Measurements from ENCODE around the gene INO80E.

The INO80E gene

GRCh38 chr16:29995324-29995910 is 624 bp upstream of the INO80E start, which contains the start of gene HIRIP3:
Gene HIRIP3 (minus strand): TSS chr16:29995617. CDS start chr16:29995605, 12 bp downstream.
- peaks cover 43% of the 10 kb centered on the region for H3K4me1 Mint-ChIP-seq
- no peaks in the 10 kb centered on the region for H3K9me3 Mint-ChIP-seq
- peak within 1 kb of the TSS; percentile 99 for H3K4me3 Mint-ChIP-seq
- H3K27me3 Mint-ChIP-seq: no peaks in the 10 kb centered on the region
- H3K27ac Mint-ChIP-seq: peak within 1 kb of the TSS; percentile 96
- H3K36me3 Mint-ChIP-seq: peaks cover 5% of the 10 kb centered on the region

GRCh38 chr16:29996766-29997250 is 767 bp downstream of the INO80E start:
- Mint-ChIP-seq H3K4me1 (peaks cover 43% of the 10 kb centered on the region), H3K27me3 (no peaks in the 10 kb centered on the region)

GRCh38 chr16:29999605-30000004 is 3.6 kb downstream of the INO80E start:
- no peak overlapping the region for H3K4me3 Mint-ChIP-seq
- H3K9me3 Mint-ChIP-seq: no peaks in the 10 kb centered on the region
- no peaks in the 10 kb centered on the region for H3K27me3 Mint-ChIP-seq
- no peak overlapping the region for H3K27ac Mint-ChIP-seq
- peaks cover 34% of the 10 kb centered on the region for H3K4me1 Mint-ChIP-seq
- H3K36me3 Mint-ChIP-seq: no peaks in the 10 kb centered on the region

More at GRCh38 chr16:29996766-29997250, 767 bp downstream of the INO80E start:
- Mint-ChIP-seq H3K27ac (peak overlapping the region; percentile 96), H3K36me3 (peaks cover 5% of the 10 kb centered on the region), H3K9me3 (no peaks in the 10 kb centered on the region), H3K4me3 (peak overlapping the region; percentile 99)

- H3K4me3 Mint-ChIP-seq: no peak overlapping the region
- no peaks in the 10 kb centered on the region for H3K9me3 Mint-ChIP-seq
- H3K27ac Mint-ChIP-seq: no peak overlapping the region
- no peaks in the 10 kb centered on the region for H3K27me3 Mint-ChIP-seq
- H3K36me3 Mint-ChIP-seq: no peaks in the 10 kb centered on the region
- H3K4me1 Mint-ChIP-seq: peaks cover 28% of the 10 kb centered on the region
Measured at GRCh38 chr16:30000735-30001631, 4.9 kb downstream of the INO80E start.

GRCh38 chr16:30002614-30003346 is 6.7 kb downstream of the INO80E start:
- H3K9me3 Mint-ChIP-seq: no peaks in the 10 kb centered on the region
- H3K36me3 Mint-ChIP-seq: no peaks in the 10 kb centered on the region
- H3K27ac Mint-ChIP-seq: peak overlapping the region; percentile 61

GRCh38 chr16:30003670-30004423 is 7.8 kb downstream of the INO80E start:
- Mint-ChIP-seq H3K4me1 (peaks cover 7% of the 10 kb centered on the region), H3K27ac (no peak overlapping the region), H3K4me3 (no peak overlapping the region), H3K27me3 (no peaks in the 10 kb centered on the region), H3K9me3 (no peaks in the 10 kb centered on the region), H3K36me3 (no peaks in the 10 kb centered on the region)

More at GRCh38 chr16:30002614-30003346, 6.7 kb downstream of the INO80E start:
- no peaks in the 10 kb centered on the region for H3K27me3 Mint-ChIP-seq
- H3K4me3 Mint-ChIP-seq: no peak overlapping the region
- peaks cover 15% of the 10 kb centered on the region for H3K4me1 Mint-ChIP-seq

- Mint-ChIP-seq H3K4me3 (no peak overlapping the region), H3K9me3 (no peaks in the 10 kb centered on the region), H3K4me1 (peaks cover 2% of the 10 kb centered on the region), H3K36me3 (no peaks in the 10 kb centered on the region), H3K27ac (no peak overlapping the region), H3K27me3 (no peaks in the 10 kb centered on the region)
Measured at GRCh38 chr16:30004424-30004776, 8.4 kb downstream of the INO80E start.

- Mint-ChIP-seq H3K4me3 (no peak overlapping the region), H3K4me1 (no peaks in the 10 kb centered on the region), H3K27me3 (no peaks in the 10 kb centered on the region), H3K36me3 (no peaks in the 10 kb centered on the region), H3K27ac (no peak overlapping the region), H3K9me3 (no peaks in the 10 kb centered on the region)
Measured at GRCh38 chr16:30004811-30005242, 8.8 kb downstream of the INO80E start.

GRCh38 chr16:30005341-30006094 is 9.5 kb downstream of the INO80E start:
- Mint-ChIP-seq H3K27me3 (peaks cover 2% of the 10 kb centered on the region), H3K4me1 (no peaks in the 10 kb centered on the region), H3K9me3 (no peaks in the 10 kb centered on the region), H3K4me3 (no peak overlapping the region), H3K27ac (no peak overlapping the region), H3K36me3 (no peaks in the 10 kb centered on the region)

GRCh38 chr16:30006095-30006473 is 10.0 kb downstream of the INO80E start:
- no peak overlapping the region for H3K4me3 Mint-ChIP-seq
- H3K9me3 Mint-ChIP-seq: no peaks in the 10 kb centered on the region
- H3K27me3 Mint-ChIP-seq: peaks cover 3% of the 10 kb centered on the region
- no peak overlapping the region for H3K27ac Mint-ChIP-seq
- H3K36me3 Mint-ChIP-seq: no peaks in the 10 kb centered on the region
- no peaks in the 10 kb centered on the region for H3K4me1 Mint-ChIP-seq

- Mint-ChIP-seq H3K9me3 (no peaks in the 10 kb centered on the region), H3K4me3 (no peak overlapping the region), H3K27me3 (peaks cover 3% of the 10 kb centered on the region), H3K36me3 (no peaks in the 10 kb centered on the region), H3K27ac (no peak overlapping the region), H3K4me1 (peaks cover under 1% of the 10 kb centered on the region)
Measured at GRCh38 chr16:30006659-30007377, 10.8 kb downstream of the INO80E start.

- Mint-ChIP-seq H3K4me3 (no peak overlapping the region), H3K9me3 (no peaks in the 10 kb centered on the region), H3K36me3 (no peaks in the 10 kb centered on the region), H3K27me3 (peaks cover 5% of the 10 kb centered on the region), H3K4me1 (peaks cover 5% of the 10 kb centered on the region), H3K27ac (no peak overlapping the region)
Measured at GRCh38 chr16:30007378-30007895, 11.4 kb downstream of the INO80E start.

- H3K4me3 Mint-ChIP-seq: no peak overlapping the region
- H3K9me3 Mint-ChIP-seq: no peaks in the 10 kb centered on the region
- H3K4me1 Mint-ChIP-seq: peaks cover 5% of the 10 kb centered on the region
- H3K36me3 Mint-ChIP-seq: no peaks in the 10 kb centered on the region
- peak overlapping the region; percentile 30 for H3K27ac Mint-ChIP-seq
- peaks cover 5% of the 10 kb centered on the region for H3K27me3 Mint-ChIP-seq
Measured at GRCh38 chr16:30009085-30009862, 13.2 kb downstream of the INO80E start.

All from activated naive CD4-positive, alpha-beta T cell treated with anti-CD3 and anti-CD28 coated beads, Interleukin-2, amount 50 U/mL, for 24 hours (primary cell).